Activated naive CD4-positive, alpha-beta T cell treated with anti-CD3 and anti-CD28 coated beads, Interleukin-2, amount 50 U/mL, for 72 hours (primary cell): ENCODE measurements around the gene AVEN. TPM values are rescaled to one million over a fixed set of nuclear protein-coding genes. Genes with fewer than 3 reads are reported as not detected.

Source experiments
- ATAC-seq, 2 donors: fragments of 150-1000 bp; cut with Tn5 transposase; 2 replicates each; pipeline ENCODE4 v1.10.0; 2021; ENCODE audit warnings: mild to moderate bottlenecking in 2 of 2, moderate library complexity in 2 of 2
- DNase-seq, 2 donors: peaks; one replicate each; pipeline ENCODE4 v3.0.0; 2021 to 2022; ENCODE audit warnings: low spot score in 2 of 2
- H3K27ac Mint-ChIP-seq, 2 donors: one replicate each; pipeline ENCODE4 v1.8.0; 2022; ENCODE audit warnings: mild to moderate bottlenecking in 2 of 2, mixed read lengths in 2 of 2
- H3K36me3 Mint-ChIP-seq, 2 donors: one replicate each; pipeline ENCODE4 v1.8.0; 2022; ENCODE audit warnings: mixed read lengths in 2 of 2
- H3K9me3 Mint-ChIP-seq, 2 donors: one replicate each; pipeline ENCODE4 v1.8.0; 2022; ENCODE audit warnings: mixed read lengths in 2 of 2
- total RNA-seq, 2 donors: library from RNA; stranded (reverse); gene quantifications; one replicate each; pipeline ENCODE4 v1.2.3, GENCODE V29; 2022

The AVEN gene
- total RNA-seq, 2 donors from 2014 or later, result 6.9 to 9.3 TPM

DNA sequence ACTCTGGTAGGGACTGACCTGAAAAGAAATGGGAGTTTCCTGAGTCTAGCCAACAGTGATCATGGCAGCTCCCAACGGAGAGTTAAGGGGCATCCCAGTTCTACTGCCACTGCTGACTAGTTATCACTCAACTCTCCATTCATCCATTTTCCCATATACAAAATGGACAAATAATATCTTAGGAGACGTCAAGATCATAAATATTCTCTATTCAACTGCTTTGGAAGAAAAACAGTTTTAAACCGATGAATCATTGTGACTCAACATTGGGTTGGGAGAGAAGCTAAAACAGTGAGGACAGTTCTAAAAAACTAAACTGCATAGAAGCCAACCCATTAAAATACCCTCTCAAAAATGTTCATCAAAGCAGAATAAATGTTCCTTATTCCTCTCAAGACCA lies 128.3 kb downstream of the AVEN start:
- ATAC-seq (no peak), DNase-seq (no peak)
- H3K27ac Mint-ChIP-seq, result no peak overlapping the region
- H3K9me3 Mint-ChIP-seq, result no peaks in the 10 kb centered on the region
- H3K36me3 Mint-ChIP-seq, result no peaks in the 10 kb centered on the region

DNA sequence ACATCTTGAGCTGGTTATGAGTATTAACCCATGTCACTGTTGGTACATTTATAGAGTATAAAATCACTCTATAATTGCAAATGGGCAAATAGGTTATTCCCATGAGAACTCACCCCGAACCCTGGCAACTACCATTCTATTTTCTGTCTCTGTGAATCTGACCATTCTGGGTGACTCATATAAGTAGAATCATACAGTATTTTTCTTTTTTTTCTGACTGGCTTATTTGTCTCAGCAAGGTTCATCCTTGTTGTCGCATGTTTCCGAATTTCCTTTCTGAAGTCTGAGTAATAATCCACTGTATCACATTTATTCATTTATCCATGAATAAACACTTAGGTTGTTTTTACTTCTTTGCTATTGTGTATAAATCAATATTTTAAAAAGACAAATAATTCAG lies 130.6 kb downstream of the AVEN start:
- no peak for DNase-seq
- H3K27ac Mint-ChIP-seq, result no peak overlapping the region
- ATAC-seq, result no peak
- H3K9me3 Mint-ChIP-seq, result no peaks in the 10 kb centered on the region
- no peaks in the 10 kb centered on the region for H3K36me3 Mint-ChIP-seq

DNA sequence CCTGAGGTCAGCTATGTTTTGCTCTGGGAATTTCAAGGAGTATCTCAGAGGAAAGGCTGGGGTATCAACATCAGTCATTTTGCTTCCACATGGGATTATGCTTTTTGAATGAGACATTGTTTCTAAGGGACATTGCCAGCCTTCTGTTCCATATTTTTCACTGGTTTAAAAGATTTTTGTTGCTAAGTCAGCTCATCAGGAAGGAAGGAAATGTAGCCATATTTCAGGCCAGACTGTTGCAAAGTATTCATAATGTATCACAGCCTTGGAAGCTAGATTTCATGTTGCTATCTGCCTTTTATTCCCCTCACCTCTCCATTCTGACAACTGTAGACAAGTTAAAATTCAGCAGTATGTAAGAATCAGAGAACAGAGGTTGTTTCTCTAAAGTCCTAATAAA lies 131.7 kb downstream of the AVEN start:
- no peaks in the 10 kb centered on the region for H3K36me3 Mint-ChIP-seq
- no peaks in the 10 kb centered on the region for H3K9me3 Mint-ChIP-seq
- no peak for ATAC-seq
- DNase-seq, result no peak
- no peak overlapping the region for H3K27ac Mint-ChIP-seq

DNA sequence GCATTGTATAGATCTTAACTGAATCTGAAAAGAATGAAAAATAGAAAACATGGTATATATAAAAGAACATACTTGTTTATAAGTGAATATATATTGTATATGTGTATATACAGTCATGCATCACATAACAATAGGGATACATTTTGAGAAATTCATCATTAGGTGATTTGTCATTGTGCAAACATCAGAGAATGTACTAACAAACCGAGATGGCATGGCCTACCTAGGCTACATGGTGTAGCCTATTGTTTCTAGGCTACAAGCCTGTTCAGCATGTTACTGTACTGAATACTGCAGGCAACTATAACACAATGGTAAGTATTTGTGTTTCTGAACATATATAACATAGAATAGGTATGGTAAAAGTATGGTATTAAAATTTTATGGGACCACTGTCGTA lies 135.3 kb downstream of the AVEN start:
- no peak for DNase-seq
- ATAC-seq, result no peak
- no peaks in the 10 kb centered on the region for H3K9me3 Mint-ChIP-seq
- no peak overlapping the region for H3K27ac Mint-ChIP-seq
- no peaks in the 10 kb centered on the region for H3K36me3 Mint-ChIP-seq

DNA sequence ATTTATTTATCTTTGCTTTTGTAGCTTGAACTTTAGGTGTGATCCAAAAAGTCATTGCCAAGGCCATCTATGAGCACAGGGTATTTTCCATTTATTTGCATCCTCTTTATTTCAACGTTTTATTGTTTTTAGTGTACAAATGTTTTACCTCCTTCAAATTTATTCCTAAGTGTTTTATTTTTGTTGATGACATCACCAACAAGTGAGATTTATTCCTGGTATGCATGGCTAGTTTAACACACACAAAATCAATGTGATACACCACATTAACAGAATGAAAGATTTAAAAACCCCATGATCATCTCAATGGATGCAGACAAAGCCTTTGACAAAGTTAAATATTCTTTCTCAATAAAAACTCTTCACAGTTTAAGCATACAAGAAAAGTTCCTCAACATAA lies 137.0 kb downstream of the AVEN start:
- no peak for DNase-seq
- no peak overlapping the region for H3K27ac Mint-ChIP-seq
- H3K36me3 Mint-ChIP-seq, result no peaks in the 10 kb centered on the region
- no peak for ATAC-seq
- no peaks in the 10 kb centered on the region for H3K9me3 Mint-ChIP-seq

DNA sequence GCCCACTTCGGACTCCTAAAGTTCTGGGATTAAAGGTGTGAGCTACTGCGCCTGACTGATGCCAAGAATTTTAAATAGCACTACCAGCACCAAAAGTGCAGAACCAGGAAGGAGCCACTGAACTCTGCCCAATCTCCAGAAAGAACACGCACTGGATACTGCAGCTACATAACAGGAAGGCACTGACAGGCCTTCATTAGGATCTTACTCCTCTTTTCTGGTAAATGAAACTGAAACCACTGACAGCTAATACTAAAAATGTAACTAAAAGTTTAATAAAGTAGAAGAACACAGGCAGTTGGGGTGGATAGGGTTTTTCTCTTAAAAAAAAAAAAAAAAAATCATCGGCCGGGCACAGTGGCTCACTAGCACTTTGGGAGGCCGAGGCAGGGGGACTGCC lies 144.8 kb downstream of the AVEN start:
- H3K9me3 Mint-ChIP-seq, result no peaks in the 10 kb centered on the region
- H3K36me3 Mint-ChIP-seq, result peaks cover 0 to 9% of the 10 kb centered on the region in 2 donors
- ATAC-seq (no peak), DNase-seq (no peak)
- H3K27ac Mint-ChIP-seq, result peak overlapping the region in 1 of 2 donors; percentile 32

DNA sequence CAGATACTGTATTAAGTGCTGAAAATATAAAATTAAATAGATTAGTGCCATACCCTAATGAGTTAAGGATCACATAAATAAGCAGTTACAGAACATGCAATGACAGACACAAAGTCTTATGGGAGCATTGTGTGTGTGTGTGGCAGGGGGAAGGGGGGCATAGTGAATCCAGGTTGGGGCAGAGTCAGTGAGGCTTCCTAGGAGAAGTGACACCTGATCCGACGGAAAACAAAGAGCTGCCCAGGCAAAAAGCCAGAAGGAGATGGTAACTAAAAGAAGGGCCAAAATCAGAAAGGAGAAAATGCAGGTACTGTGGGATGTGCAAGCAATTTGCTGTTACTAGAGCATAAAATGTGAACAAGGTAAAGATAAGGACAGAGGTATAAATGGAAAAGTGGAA lies 150.8 kb downstream of the AVEN start:
- peaks cover 0 to 12% of the 10 kb centered on the region in 2 donors for H3K9me3 Mint-ChIP-seq
- DNase-seq, result no peak
- no peak overlapping the region for H3K27ac Mint-ChIP-seq
- no peak for ATAC-seq
- H3K36me3 Mint-ChIP-seq, result peaks cover 8 to 11% of the 10 kb centered on the region in 2 donors

DNA sequence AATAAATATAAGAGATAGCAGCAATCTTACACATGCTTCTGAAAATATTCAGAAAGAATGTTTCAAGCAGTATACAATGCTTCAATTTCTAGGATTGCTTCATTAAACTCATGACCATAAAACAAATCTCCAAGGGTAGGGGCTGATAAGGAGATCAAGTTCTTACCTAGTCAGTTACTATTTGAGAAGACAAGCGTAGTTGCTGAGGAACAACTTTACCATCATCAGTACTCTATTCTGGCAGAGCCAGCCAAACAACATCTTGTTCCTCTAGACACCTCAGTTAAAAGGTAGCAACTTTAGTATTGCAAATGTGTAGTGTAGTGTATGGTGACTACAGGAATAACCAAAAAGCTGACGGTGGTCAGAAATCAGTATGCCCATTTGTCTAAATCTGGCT lies 156.1 kb downstream of the AVEN start:
- ATAC-seq, result no peak
- H3K36me3 Mint-ChIP-seq, result peaks cover 4 to 11% of the 10 kb centered on the region in 2 donors
- no peak overlapping the region for H3K27ac Mint-ChIP-seq
- peaks cover 0 to 8% of the 10 kb centered on the region in 2 donors for H3K9me3 Mint-ChIP-seq
- DNase-seq, result no peak

DNA sequence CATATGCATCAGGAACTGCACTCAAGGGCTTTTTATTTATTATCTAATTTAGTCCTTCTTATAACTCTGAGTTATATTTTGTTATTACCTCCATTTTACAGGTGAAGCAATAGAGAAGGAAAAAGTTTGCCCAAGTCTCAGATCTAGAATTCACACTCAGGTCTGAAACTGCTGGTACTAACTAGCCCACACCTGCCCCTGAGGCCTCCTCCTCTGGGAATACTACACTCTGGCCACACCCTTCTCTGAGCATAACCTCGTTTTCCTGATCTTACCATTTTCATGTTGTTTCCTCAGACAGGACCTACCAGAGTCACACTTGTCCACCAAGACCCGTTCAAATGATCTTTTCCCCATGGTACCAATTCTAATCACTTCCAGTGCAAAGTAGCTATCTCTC lies 164.8 kb downstream of the AVEN start:
- no peaks in the 10 kb centered on the region for H3K9me3 Mint-ChIP-seq
- no peak for ATAC-seq
- no peaks in the 10 kb centered on the region for H3K36me3 Mint-ChIP-seq

DNA sequence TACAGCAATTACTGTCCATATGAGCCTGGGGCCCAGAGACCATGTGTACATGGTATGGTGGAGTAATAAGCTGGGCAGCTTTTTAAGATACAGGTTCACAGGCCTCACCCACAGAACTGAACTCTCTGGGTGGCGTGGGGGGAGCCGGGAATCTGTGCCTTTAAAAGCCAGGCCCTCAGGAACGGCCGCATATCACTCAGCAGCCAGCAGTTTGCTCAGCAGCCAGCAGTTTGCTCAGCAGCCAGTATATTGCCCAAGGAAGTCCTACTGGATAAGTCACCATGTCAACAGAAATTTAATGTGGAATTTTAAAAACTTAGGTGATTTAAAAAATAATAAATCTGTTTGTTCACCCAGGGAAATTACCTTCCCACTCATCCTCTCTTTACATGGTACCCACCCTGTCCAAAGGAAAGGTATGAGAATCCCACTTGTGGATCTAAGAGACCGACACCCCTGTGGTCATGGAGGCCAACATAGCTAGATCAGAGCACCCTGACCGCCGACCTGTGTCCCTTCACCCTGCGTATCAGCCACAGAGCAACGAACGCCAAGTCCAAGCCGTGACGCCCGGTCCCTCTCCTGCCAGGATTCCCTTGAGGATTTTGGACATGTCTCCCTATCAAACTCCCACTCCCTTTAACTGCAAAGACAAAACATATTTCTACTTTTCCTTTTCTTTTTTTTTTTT lies 166.4 kb downstream of the AVEN start:
- DNase-seq (no peak), ATAC-seq (no peak)
- Mint-ChIP-seq H3K9me3 (no peaks in the 10 kb centered on the region), H3K27ac (no peak overlapping the region), H3K36me3 (no peaks in the 10 kb centered on the region)

More for the DNA sequence above, 164.8 kb downstream of the AVEN start:
- H3K27ac Mint-ChIP-seq, result peak overlapping the region in 1 of 2 donors; percentile 23
- DNase-seq, result no peak

DNA sequence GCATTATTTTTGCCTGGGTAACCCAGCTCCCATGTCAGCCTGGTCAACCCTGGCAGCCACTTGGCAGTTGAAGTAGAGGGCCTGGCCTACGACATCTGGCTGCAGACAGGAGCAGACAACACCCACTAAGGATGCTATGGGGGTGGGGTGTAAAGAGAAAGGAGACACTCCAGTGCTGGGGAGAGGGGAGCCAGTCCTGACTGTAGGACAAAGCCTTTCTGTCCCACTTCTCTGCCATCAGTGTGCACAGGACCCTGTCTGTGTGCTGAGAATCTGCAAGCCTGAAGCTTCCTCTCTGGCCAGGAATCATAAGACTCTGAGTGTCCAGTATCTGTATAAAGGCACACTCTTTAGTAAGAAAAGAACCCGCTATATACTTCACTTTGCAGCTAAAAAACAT lies 167.0 kb downstream of the AVEN start:
- peaks cover 0 to 3% of the 10 kb centered on the region in 2 donors for H3K36me3 Mint-ChIP-seq
- H3K9me3 Mint-ChIP-seq, result no peaks in the 10 kb centered on the region
- no peak for ATAC-seq
- no peak for DNase-seq
- no peak overlapping the region for H3K27ac Mint-ChIP-seq

DNA sequence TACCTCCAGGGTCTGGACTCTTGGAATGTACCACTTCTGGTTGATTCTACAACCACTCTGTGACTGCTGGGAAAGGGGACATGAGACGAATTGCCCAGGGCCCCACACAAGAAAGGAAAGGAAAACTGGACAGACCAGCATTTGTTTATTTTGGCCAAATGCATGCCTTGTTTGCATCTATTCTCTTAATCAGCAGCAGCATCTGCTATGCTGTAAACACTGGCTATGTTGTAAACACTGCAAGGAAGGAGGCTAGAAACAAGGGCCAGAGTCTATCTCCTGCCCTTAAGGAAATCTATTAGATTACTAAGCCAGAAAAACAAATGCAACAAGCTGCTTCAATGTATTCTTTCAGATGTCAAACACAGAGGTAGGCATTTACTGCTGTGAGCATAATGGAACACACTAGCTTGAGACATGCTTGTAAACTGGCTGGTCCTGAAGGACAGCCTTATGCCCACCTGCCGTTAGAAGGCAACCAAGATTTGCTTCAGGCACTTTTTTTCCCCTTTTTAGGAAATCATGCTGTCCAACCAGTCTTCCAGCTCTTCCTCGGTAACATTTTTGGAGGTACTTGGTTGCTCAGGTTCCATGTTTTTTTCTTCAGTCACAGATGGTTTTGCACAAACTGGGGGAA lies 172.8 kb downstream of the AVEN start:
- no peak for DNase-seq
- no peaks in the 10 kb centered on the region for H3K9me3 Mint-ChIP-seq
- peaks cover 0 to 32% of the 10 kb centered on the region in 2 donors for H3K36me3 Mint-ChIP-seq
- no peak overlapping the region for H3K27ac Mint-ChIP-seq
- no peak for ATAC-seq

DNA sequence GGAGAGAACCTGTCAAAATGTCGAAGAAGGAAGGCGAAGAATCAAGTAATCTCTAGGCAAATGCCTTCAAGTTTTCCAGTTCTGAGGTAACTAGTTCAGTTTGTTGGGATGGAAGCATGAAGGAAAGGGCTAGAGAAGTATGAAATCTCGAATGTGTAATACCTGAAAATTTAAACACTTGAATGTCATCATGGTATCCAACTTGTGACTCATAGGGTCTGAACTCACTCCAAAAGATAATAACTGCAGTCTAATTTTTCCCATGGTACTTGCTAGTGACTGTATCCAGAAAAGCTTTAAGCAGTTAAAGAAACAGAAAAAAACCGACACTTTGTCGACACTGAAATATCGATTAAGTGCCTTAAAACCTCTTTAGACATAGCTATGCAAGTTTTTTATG lies 173.6 kb downstream of the AVEN start:
- Mint-ChIP-seq H3K36me3 (peaks cover 0 to 32% of the 10 kb centered on the region in 2 donors), H3K27ac (no peak overlapping the region), H3K9me3 (no peaks in the 10 kb centered on the region)
- ATAC-seq, result no peak
- DNase-seq, result no peak

DNA sequence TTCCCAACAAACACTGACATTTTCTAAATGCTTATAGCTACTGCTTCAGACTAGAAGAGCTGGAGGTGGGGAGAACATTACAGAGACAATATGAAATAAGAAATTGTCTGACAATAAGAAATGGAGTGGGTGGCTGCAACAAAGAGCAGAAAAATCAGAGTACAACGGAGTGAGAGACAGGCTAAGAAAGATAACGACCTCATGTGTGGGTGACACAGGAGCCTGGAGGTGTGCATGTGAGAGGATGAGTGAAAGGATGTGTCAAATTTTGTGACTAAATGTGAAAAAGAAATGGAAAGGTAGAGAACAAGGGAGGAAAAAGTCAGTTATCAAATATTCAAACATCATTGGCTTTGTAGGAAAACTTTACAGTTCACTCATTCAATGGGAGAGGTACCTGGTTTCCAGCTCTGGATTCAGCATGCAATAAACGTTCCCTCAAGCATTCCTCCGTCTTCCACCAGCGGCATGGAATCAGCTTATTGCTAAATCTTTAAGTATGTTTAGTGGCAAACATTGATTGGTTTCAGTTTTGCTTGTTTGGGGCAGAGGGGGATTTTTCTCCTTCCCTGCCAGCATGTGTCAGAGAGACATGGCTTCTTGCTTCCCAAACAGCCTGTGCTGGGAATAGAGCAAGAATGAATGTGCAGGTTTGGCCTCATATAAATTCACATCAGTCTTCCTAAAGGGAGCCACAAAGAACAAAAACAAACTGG lies 174.5 kb downstream of the AVEN start:
- ATAC-seq (peak in 1 of 2 donors; percentile 82), DNase-seq (no peak)
- Mint-ChIP-seq H3K27ac (peak overlapping the region in 1 of 2 donors; percentile 27), H3K9me3 (no peaks in the 10 kb centered on the region), H3K36me3 (peaks cover 0 to 37% of the 10 kb centered on the region in 2 donors)

DNA sequence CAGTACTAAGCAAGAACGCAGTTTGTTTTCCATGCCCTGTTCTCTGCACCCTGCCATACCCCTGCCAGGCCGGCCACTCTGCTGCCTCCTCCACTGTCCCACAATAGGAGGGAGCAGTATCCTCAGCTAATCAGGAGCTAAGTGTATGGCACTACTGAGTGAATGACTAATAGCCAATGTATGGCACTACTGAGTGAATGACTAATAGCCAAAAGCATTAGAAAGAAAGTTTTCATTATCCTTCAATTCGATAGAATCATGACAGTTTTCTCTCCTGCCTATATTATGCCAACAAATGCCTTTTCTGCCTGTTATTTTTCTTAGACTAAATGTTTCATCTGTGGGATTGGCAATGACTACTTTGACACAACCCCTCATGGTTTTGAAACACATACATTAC lies 178.2 kb downstream of the AVEN start:
- H3K36me3 Mint-ChIP-seq, result peaks cover 0 to 25% of the 10 kb centered on the region in 2 donors
- no peak for ATAC-seq
- no peaks in the 10 kb centered on the region for H3K9me3 Mint-ChIP-seq
- DNase-seq, result no peak
- no peak overlapping the region for H3K27ac Mint-ChIP-seq

DNA sequence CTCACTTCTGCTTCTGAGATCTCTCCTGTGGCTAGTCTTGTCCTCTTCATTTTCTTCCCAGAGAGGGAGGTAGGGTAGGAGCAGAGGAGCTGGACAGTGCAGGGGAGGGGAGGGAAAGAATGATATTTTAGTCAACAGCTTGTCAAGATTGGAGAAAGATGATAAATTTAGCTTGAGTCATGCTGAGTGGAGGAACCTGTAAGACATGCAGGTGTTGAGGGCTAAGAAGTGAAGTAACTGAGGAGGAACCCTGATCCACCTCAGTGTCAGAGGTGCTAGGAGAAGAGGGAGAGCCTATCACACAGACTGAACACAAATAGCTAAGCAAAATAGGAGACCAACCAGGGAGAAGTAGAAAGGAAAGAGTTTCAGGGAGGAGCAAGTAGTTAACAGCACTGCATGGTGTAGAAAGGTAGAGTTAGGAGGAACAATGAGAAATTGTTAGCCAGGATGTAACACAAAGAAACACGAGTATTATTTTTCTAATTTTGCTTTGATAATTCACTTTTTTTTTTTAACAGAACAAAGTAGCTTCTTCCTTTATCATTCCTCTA lies 178.9 kb downstream of the AVEN start:
- H3K9me3 Mint-ChIP-seq, result no peaks in the 10 kb centered on the region
- DNase-seq (no peak), ATAC-seq (no peak)
- peaks cover 0 to 20% of the 10 kb centered on the region in 2 donors for H3K36me3 Mint-ChIP-seq
- no peak overlapping the region for H3K27ac Mint-ChIP-seq

DNA sequence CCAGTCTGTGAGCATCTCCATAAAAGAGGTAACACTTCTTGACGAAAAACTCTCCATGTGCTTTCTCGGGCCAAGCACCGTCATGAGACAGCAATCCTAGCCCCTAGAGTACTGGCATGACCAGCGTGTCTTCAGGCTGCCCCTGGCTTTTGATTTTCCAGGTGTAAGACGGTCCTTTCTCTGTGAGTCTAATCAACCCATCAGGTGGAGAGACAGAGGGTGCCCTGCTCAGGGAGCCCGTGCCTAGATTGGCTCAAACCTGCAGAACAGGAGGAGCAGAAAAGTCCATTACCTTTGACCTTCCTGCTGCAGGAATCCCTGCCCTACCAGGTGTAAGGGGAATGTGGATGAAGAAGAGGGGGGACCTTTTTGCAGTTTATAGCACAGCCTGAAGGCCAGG lies 180.2 kb downstream of the AVEN start:
- no peaks in the 10 kb centered on the region for H3K9me3 Mint-ChIP-seq
- peaks cover 0 to 11% of the 10 kb centered on the region in 2 donors for H3K36me3 Mint-ChIP-seq
- no peak for DNase-seq
- no peak for ATAC-seq
- no peak overlapping the region for H3K27ac Mint-ChIP-seq
